NK-92 treated with Interleukin-12 subunit alpha and Interleukin-12 subunit beta, amount 100 ng/mL, for 24 hours (cell line): ENCODE results near the gene PARP6.
A peak's percentile ranks its signal among the peaks of the same experiment; 100 is the strongest.

ENCODE experiments used
- DNase-seq: peaks from one replicate; lab custom pipeline; 2025; lab: John Stamatoyannopoulos, UW

Gene PARP6, protein sequence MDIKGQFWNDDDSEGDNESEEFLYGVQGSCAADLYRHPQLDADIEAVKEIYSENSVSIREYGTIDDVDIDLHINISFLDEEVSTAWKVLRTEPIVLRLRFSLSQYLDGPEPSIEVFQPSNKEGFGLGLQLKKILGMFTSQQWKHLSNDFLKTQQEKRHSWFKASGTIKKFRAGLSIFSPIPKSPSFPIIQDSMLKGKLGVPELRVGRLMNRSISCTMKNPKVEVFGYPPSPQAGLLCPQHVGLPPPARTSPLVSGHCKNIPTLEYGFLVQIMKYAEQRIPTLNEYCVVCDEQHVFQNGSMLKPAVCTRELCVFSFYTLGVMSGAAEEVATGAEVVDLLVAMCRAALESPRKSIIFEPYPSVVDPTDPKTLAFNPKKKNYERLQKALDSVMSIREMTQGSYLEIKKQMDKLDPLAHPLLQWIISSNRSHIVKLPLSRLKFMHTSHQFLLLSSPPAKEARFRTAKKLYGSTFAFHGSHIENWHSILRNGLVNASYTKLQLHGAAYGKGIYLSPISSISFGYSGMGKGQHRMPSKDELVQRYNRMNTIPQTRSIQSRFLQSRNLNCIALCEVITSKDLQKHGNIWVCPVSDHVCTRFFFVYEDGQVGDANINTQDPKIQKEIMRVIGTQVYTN

DNA sequence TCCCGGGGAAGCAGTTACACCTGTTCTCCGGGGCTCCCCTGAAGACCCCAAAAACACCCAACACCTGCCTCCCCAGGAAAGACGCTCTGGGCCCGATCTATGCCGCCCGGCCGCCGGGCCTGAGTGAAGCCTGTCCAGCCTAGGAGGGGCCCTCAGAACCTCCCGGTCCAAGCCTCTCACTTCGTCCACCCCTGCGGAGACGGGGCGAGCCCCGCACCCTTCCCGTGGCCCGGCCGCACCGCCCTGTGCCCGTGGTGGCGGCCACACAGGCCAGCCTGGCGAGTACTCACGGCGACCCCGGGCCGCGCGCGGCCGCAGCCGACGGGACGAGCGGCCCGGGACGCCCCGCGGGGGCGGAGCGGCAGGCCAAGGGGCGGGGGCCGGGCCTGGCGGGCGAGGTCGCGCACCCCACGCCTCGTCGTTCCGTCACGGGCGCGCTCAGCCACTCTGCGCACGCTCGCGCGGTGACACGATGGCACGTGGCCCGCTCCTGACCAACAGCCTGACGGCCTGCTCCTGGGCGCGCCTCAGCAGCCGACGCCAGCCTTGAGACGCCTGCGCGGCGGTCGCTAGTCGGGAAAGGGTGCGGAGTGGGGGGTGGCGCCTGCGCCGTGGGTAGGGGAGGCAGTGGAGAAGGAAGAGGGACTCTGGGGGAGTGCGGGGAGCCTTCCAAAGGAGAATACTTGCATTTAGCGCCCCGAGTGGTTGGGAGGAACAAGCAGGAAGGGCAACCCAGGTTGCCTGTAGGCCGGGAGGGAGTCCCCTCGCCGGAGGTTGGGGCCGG lies at the start of gene PARP6:
Gene PARP6 (minus strand): TSS at position 342 of the 784 bp plus-strand sequence. CDS start 5,077 bp downstream, outside the sequence.
- DNase-seq = peak; percentile 99

DNA sequence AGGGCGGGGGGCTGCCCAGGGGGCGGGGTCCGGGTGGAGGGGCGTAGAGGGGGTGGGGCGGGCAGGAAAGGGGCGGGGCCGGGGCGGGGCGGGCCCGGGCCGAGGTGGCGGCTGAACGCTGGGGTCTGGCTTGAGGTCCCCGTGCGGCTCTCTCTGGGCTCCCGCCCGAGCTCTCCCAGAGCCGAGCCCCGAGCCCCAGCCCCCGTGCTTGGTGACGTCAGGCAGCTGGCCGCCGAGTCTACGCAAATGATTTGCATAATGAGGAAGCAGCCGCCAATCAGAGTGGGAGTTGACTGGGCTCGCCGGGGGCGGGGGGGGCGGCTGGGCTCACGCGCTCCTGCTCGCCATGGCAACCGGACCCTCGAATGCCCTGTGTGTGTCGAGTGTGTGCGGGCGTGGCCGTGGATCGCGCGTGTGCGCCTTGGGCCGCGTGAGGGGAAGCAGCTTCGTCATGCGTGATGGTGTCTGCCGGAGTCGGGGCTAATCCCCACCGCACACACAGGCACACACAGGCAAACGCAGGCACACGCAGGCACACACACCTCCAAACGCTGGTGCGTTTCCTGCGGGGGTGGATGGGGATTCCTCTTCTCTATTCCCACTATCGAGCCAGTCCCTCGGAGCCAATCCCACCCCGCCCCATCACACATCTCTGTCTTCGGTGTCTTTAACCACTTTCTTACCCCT lies 47.8 kb upstream of the PARP6 start, which contains the start of gene CELF6:
Gene CELF6 (minus strand): TSS at position 173 of the 687 bp plus-strand sequence. CDS start 283 bp downstream, outside the sequence.
- no peak for DNase-seq

DNA sequence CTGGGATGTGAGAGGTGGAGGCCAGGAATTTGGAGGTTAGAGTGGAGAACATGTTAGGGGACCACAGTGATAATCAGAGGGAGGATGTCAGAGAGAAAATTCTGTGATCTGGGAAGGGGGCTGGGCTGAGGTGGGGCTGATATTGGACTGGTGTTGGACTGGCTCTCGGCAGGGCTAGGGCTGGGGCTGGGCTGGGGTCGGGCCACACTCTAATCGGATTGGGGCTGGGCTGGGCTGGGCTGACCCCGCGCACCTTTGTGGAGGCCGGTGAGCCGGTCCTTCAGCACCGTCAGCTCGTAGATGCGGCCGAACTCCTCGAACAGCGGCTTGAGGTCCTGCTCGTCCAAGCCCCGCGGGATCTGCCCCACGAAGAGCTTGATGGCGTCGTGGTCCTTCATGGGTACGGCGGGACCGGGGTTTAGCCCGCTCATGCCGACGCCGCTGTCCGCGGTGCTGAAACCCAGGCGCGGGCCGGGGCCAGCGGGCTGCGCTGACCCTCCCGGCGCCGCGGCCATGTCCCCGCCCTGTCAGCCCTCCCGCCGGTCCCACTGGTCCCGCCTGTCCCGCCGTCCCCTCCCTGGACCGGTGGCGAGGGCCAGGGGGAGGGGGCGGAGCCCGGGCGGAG lies 47.1 kb upstream of the PARP6 start:
- DNase-seq = no peak

DNA sequence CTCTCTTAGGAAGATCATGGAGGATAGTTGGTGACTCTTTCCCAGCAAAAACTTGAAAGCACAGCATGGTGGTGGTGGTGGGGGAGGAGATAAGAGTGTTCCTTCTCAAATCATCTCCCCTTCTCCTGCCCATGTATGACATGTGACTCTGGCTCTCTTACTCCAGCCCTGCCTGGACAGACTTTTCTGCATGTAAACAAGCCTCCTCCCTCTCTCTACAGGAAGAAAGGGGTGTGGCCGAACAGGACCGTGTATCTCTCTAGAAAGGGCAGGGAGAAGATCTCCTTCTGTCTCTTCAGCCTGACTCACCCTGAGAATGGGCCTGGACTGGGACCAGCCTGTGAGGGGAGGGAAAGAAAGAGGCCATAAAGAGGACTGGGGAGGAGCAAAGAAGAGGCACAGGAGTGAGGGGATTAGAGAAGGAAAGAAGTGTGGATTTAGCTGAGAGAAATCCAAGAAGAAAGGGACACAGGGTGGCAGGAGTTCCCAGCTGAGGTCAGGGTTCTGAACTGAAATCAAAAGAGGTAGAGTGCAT lies 46.1 kb upstream of the PARP6 start:
- DNase-seq = no peak

DNA sequence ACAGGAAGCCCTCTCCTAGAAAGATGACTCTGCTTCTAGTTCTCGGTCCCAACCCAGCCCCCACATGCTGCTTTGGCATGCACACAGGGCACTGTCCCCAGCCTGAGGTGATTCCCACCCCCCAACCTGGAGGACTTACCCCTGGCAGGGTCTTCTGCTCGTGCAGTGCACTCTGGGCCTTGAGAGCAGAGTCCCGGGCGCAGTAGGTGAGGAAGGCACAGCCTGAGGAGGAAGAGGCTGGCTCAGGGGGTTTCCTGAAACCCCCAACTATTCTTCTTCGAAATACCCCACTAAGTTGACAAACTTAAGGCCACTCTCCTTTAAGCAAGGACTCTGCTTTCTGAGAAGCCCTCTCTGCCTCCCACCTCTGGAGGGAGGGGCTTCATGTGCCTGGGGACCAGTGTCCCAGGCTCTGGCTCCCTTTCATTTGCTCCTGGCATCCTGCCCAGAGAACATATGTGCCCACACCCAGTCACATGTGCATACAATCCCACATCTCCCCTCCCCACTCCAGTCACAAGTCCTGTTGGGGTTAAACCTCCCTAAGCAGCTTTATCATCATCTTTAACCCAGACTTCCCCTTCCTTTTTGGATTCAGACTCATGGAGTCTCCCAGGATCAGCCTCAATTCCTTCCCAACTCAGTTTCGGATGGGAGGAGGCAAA lies 43.5 kb upstream of the PARP6 start:
- no peak for DNase-seq

DNA sequence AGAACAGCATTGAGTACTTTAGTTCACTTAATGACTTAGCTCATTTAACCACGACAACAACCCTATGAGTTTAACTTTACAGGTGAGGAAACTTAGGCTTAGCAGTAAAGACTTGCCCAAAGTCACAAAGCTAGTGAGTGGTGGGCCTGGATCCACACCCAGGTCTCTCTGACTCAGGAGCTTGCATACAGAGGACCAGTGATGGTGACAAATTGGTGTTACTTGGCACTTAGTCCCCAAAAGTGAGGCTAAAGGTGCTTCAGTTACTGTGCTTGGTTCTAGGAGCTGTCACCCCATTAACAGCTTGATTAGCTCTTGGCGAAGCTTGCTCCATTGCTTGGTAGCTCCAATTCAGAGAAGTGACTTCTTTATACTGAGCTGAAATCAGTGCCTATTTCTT lies 41.5 kb upstream of the PARP6 start:
- no peak for DNase-seq

DNA sequence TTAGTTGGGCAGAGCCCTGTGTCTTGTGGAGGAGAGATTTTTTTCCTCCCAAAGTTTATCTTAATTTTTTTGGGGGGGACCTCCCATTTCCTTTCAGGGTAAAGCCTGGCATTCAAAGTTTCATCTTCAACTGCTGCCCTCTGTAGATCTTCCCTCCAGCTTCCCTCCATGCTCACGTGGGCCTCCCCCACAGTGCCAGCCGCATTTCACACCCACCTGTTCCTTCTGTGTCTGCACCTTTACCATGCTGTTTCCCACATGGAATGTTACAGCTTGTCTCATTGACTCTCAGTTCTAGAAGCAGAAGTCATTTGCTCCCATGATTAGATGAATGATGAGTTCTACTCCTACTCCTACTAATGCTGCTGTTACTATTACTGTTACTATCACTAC lies 41.1 kb upstream of the PARP6 start:
- no peak for DNase-seq

DNA sequence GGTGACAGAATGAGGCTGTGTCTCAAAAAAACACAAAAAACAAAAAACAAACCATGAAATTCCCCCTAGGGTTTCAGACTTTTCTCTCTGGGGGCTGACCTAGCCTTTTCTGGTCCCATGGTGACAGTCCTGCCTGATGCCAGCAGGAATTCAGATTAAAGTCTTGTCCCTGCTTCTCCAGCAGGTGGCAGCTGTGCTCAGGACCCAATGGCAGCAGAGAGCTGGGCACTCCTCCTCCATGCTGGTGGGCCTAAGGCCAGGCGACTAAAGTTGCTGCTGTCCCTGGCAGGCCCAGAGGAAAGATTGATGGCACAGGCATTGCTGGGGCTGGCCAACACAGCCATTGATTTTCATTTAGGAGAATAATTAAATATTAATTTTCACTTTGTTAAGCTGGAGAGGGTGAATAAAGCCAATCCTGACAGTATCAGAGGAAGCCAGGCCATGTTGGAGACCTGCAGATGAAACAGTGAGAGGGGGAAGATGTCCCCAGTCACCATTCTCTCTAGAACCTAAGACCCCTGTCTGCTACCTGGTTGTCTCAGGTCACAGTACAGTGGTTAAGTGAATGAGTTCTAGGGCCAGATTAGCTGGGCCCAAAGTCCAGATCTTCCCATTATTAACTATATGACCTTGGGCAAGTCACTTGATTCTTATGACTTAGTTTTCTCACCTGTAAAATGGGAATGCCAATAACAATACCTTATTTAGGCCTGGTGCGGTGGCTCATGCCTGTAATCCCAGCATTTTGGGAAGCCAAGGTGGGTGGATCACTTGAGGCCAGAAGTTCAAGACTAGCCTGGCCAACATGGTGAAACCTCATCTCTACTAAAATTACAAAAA lies 40.5 kb upstream of the PARP6 start:
- DNase-seq = peak; percentile 28

DNA sequence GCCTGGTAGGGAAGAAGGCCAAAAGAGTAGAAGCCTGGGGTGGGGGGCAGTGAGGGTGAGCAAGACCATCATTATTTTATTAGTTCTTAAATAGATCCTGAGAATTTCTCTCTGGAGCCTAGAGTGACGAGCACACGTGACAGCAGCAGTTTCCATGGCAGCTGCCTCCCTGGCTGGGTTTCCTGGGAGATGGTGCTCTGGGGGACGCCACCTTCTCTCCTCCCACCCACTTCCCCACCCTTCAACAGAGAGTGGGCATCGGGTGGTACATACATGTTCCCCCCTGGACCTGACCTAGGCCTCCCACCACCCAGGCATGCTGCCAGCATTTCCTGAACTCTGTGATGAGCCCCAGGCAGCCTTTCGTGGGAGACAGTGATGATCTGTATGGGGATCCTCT lies 34.7 kb upstream of the PARP6 start:
- no peak for DNase-seq

DNA sequence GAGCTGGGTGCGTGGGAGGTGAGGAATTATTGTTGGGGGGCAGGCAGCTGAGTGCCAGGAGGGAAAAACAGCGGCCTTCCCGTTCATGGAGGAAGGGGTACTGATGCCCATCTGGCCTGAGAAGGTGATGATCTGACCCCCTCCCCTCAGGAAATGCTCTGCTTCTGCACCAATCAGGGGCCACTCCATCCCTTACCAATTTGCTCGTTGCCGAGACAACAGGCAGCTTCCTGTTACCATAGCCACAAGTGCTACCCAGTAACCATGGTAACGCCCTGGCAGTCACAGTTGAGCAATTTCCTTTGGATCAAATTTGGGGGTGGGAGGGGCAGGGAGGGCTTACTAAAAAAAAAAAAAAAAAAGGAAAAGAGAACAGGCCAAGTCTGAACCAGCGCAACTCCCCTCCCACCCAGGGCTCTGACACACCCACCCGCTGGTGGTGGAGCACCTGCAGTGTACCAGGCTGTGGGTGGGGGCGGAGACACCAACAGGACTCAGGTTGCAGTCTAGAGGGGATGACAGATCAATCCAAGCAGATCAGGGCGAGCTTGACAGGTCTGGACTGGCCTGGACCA lies 33.9 kb upstream of the PARP6 start:
- DNase-seq = peak; percentile 74

DNA sequence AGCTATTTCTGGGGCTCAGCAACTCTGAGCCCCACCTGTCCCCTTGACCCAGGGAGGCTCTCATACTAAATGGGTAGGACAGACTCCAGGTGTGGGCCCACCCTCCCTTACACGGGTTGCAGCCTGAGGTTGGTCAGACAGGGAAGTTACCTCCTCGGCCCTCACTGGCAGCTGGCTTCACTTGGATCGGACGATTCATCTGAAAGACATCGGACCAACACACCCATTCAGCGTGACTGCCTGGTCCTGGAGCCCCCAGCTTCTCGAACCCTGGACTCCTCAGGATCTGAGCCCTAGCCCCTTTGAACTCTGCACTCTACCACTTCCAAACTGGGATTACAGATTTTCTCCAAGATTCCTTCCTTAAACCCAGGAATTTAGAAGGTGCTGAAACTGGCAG lies 32.2 kb upstream of the PARP6 start:
- DNase-seq = no peak

DNA sequence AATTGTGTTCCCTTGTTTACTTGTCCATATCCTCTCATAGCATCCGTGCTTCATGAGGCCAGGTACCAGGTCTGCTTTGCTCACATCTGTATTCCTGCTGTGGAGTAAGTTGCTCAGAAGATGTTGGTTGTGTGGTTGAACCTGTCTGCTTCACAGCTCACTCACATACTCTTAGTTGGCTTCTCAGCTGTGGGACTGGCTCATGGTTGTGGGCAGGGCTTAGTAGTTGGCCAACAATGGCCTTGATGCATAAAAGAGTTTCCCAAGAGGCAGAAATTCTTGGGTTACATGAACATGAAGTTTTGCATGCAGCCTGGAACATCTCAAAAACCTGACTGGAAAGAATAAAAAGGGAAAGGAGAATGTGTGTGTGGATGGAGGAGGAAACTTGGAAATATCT lies 30.6 kb upstream of the PARP6 start:
- no peak for DNase-seq

DNA sequence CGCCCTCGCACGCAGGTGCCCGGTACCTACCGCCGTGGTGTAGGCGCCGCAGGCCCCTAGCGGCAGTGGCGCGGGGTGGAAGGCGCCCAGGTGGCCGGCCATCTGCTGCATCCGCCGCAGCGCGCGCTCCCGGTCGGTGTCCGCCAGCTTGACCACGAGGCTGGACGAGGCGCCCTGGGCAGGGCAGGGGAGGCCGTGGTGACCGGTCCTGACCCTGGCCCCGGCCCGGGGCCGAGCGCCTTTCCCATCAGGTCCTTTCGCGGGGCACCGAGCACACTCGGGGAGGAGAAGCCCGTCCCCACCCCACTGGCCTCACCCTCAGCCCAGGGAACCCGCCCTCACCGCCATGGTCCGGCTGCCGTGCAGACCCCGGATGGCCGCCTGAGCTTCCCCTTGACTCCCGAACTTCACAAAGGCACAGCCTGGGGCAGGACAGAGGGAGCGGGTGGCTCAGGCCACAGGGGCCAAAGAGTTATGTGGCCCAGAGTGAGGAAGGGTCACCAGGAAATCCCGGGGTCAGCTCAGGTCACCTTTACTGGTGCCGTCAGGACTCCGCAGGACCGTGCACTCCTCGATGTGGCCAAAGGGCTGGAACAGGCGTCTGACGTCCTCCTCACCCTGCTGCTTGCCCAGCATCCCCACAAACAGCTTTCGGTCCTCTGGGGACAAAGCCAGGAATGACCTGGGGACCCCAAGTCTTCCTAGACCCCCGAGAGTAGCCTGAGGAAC lies 17.4 kb upstream of the PARP6 start:
- no peak for DNase-seq

DNA sequence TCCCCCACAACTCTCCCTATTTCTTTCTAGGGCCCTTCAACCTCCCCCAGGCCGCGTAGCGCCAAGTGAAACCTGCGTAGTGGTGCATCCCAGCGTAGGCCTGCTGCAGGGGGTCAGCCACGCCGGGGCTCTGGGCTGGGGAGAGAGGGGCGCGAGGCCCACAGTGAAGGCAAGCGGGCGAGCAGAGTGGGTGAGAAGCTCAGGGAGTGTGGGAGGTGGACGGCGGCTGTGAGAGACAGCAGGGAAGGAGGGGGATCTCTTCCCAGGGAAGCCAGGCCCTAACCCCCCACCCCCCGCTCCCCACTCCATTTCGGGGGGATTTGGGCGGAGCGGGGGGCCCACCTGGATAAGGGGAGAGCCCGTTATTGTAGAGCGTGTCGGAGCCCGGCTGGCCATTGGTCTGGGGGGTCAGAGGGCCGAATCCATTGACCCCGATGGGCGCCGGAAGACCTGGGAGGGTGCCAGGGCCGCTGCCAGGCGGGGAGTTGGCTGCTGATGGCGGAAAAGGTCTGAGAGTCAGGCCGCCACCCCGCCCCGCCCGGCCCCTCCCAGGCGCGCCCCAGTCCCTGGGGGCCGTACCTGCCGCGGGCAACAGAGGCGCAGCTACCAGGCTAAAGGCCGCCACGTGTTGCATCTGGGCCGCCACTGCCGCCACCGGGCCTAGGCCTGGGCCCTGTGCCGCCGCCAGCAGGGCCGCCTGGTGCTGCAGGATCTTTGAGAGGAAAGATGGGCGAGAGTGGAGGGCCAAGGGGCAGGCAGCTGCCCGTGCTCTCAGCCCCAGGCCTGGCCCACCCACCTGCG lies 16.6 kb upstream of the PARP6 start:
- no peak for DNase-seq

DNA sequence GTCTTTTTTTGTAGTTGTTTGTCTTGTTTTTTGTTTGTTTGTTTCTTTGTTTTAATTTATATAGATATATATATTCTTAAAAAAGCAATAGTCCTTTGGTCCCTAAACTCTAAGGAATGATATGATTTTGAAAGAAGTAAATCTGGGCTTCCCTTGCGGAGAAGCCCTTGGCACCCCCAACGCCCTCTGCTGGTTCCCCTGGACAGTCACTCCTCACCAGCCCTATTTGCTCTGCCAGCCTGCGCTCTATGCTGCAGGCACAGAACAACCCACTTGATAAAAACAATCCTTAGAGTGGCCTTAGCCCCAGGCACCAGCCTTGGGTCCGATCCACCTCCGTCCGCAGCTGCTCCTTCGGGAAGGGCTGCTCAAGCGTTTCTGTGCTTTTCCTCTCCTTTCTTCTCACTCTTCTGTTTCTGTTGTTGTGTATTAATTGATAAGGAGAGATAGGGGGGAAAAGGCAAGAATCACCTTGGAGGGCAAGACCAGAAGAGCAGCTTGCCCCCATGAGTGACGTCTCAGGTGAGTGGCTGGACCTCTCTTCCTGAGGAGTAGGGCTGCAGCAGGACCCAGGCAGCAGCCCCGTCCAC lies 13.7 kb upstream of the PARP6 start:
- DNase-seq = no peak

DNA sequence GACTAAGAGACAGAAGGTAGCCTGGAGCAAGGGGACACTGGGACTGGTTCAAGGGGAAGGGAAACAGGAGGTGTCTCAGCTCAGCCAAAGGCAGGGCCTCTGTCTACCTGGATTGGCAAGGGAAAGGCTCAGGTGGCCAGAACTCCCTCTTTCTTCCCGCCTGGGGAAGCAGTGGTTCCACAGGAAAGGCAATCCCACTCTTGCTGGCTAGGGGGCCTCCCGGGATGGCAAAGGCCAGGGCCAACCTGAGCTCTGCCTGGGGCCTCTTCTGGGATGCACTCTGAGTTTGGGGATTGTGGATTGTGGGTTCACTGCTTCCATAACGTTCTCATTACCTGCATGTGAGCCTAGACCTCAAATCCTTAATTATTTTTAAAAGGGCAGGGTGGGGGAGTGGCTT lies 13.0 kb upstream of the PARP6 start:
- DNase-seq = no peak

DNA sequence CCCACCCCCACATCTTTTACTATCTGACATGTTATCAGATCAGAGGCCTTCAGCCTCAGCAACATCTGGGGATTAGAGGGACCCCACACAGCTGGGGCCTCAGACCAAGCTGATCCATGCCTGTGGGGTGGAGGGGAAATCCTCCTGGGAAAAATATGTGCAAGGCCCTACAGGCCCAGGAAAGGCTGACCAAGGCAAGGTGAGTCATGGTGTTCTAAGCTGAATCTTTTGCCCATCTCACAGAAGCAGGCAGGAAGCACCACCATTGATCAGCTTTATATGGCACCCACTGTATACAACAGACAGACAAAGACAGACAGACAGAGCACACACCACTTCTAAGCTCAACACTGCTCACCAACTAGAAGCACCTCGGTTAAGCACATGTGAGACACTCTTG lies 12.4 kb upstream of the PARP6 start:
- no peak for DNase-seq

DNA sequence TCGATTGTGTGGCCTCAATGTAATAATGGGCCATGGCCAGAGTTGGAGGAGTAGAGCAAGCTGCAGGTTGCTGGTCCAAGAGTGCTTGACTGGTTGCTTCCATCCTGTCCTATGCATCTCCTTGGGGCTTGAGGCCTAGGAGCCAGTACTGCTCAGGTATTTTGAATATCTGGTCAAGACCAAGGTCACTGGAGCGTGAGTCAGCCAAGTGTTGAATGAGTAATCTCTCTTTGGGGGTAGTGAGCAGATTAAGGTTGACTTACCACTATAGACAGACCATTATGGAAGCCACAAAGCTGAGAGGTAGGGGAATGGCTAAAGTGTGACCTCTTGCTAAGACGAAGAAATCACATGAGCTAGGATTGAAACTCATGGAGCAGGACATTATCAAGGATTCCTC lies 9.4 kb upstream of the PARP6 start:
- DNase-seq = no peak
